K562 (cell line): Measurements from ENCODE around the gene WIF1. TPM values are rescaled to one million over a fixed set of nuclear protein-coding genes. Genes with fewer than 3 reads are reported as not detected.

Experiments
- ATAC-seq: fragments of 200-7000 bp; cut with Tn5 transposase; 3 replicates; pipeline ENCODE4 v1.9.1; 2020; ENCODE audit warnings: moderate library complexity
- BruUV-seq: library from RNA; stranded (reverse); fragments of 400-500 nt; replicated peaks from 2 replicates; lab custom pipeline; 2021; lab: Mats Ljungman, UMichigan
- CTCF ChIA-PET: fragments of 300-600 bp; formaldehyde crosslinking; extraction: SDS; loops from one replicate; lab custom pipeline; 2021; ENCODE audit warnings: low intra/inter-chr PET ratio; lab: Yijun Ruan, JAX
- POLR2A ChIA-PET: fragments of 300-600, 350-650 bp; sonication (Branson Sonifier 250); formaldehyde crosslinking; extraction: SDS; loops from one replicate; lab custom pipeline; 2021; ENCODE audit warnings: antibody characterized with exemption, inconsistent platforms; lab: Yijun Ruan, JAX
- DNase-seq, 4 experiments: peaks; one replicate each; pipeline versions ENCODE4 v3.0.0 to v3.0.0-alpha.2; 2011 to 2018; ENCODE audit warnings: low spot score in 3 of 4, mixed read lengths in 3 of 4; ENCODE audit errors: extremely low read depth in 1 of 4
- FAIRE-seq: peaks from 2 replicates; lab custom pipeline; 2011; peaks lifted over from hg19 to GRCh38; lab: Jason Lieb, UNC
- H2AFZ ChIP-seq: 2 replicates; pipeline ENCODE4 v1.6.0; 2011; ENCODE audit warnings: low read depth, low read length, control low read depth, inconsistent platforms
- H3K27ac ChIP-seq: fragments of 200-600 bp; 3 replicates; pipeline ENCODE4 v1.8.0; 2011; ENCODE audit warnings: low read depth, mild to moderate bottlenecking, control low read depth, inconsistent platforms, low read length, moderate library complexity, mixed read lengths; ENCODE audit errors: extremely low read depth
- H3K27me3 ChIP-seq, 2 experiments: fragments of 300-600 bp in 1 of 2; 2 replicates in 1 of 2; 3 replicates in 1 of 2; pipeline versions ENCODE4 v1.6.0 to v1.8.0; 2011; ENCODE audit warnings: inconsistent platforms in 2 of 2, low read length in 2 of 2, mild to moderate bottlenecking in 1 of 2, mixed read lengths in 1 of 2, moderate library complexity in 1 of 2; ENCODE audit not compliant: control insufficient read depth in 2 of 2, insufficient read depth in 2 of 2
- H3K36me3 ChIP-seq: fragments of 300-600 bp; 3 replicates; pipeline ENCODE4 v1.8.0; 2011; ENCODE audit warnings: mild to moderate bottlenecking, low read length, inconsistent platforms; ENCODE audit not compliant: control insufficient read depth, insufficient read depth
- H3K4me1 ChIP-seq, 2 experiments: fragments of 200-600 bp in 1 of 2; replicated peaks in 1 of 2; 2 replicates in 1 of 2; 3 replicates in 1 of 2; pipeline versions ENCODE4 v1.5.1 to v1.8.0; 2011; ENCODE audit warnings: inconsistent platforms in 2 of 2, low read length in 2 of 2, mild to moderate bottlenecking in 1 of 2, mixed read lengths in 1 of 2, moderate library complexity in 1 of 2; ENCODE audit not compliant: control insufficient read depth in 2 of 2, insufficient read depth in 2 of 2
- H3K4me2 ChIP-seq: 2 replicates; pipeline ENCODE4 v1.6.1; 2011; ENCODE audit warnings: low read length, control low read depth, inconsistent platforms, mixed read lengths; ENCODE audit not compliant: insufficient read depth
- H3K4me3 ChIP-seq: fragments of 200-600 bp; sonication (generic), shearing (Covaris generic); 2 replicates; pipeline ENCODE4 v1.5.1; 2016; ENCODE audit warnings: control low read depth, inconsistent platforms
- H3K79me2 ChIP-seq: fragments of 200-600 bp; 3 replicates; pipeline ENCODE4 v1.8.0; 2011; ENCODE audit warnings: low read length, inconsistent platforms; ENCODE audit not compliant: control insufficient read depth, insufficient read depth
- H3K9ac ChIP-seq, 2 experiments: 2 replicates each; pipeline versions ENCODE4 v1.6.0 to v1.6.1; 2011; ENCODE audit warnings: low read depth in 2 of 2, low read length in 2 of 2, control low read depth in 1 of 2, inconsistent platforms in 1 of 2, mild to moderate bottlenecking in 1 of 2, mixed read lengths in 1 of 2; ENCODE audit not compliant: insufficient read depth in 1 of 2
- H3K9me1 ChIP-seq: one replicate; pipeline ENCODE4 v1.6.0; 2011; ENCODE audit warnings: inconsistent platforms, mild to moderate bottlenecking, low read length, moderate library complexity; ENCODE audit not compliant: control insufficient read depth, insufficient read depth
- H3K9me3 ChIP-seq: replicated peaks from 2 replicates; pipeline ENCODE4 v1.5.1; 2011; ENCODE audit warnings: low read depth, low read length, inconsistent platforms; ENCODE audit not compliant: control insufficient read depth, insufficient read depth
- H4K20me1 ChIP-seq: replicated peaks from 2 replicates; pipeline ENCODE4 v1.6.1; 2011; ENCODE audit warnings: low read length, inconsistent platforms, mixed read lengths; ENCODE audit not compliant: control insufficient read depth, insufficient read depth
- BACH1 ChIP-seq: fragments of 200-800 bp; sonication (Bioruptor generic); IDR thresholded peaks from 2 replicates; pipeline ENCODE4 v1.6.1; 2016; ENCODE audit warnings: missing genetic modification characterization, missing compliant biosample characterization
- CREB3 ChIP-seq: fragments of 450-650 bp; conservative IDR thresholded peaks from 2 replicates; pipeline ENCODE4 v1.6.1; 2016; ENCODE audit warnings: missing genetic modification characterization, low read depth, mild to moderate bottlenecking, missing compliant biosample characterization, moderate library complexity
- DDX20 ChIP-seq: fragments of 450-650 bp; IDR thresholded peaks from 2 replicates; pipeline ENCODE4 v1.6.1; 2016; ENCODE audit warnings: missing genetic modification characterization, low read depth, mild to moderate bottlenecking, missing compliant biosample characterization, moderate library complexity
- HMGXB4 ChIP-seq: sonication (generic); formaldehyde crosslinking; IDR thresholded peaks from 2 replicates; pipeline ENCODE4 v1.8.1; 2023; ENCODE audit warnings: mild to moderate bottlenecking, missing genetic modification reagents
- L3MBTL2 ChIP-seq: fragments of 450-650 bp; IDR thresholded peaks from 2 replicates; pipeline ENCODE4 v1.6.1; 2016; ENCODE audit warnings: mild to moderate bottlenecking, moderate library complexity
- PURB ChIP-seq: sonication (generic); formaldehyde crosslinking; IDR thresholded peaks from 2 replicates; pipeline ENCODE4 v1.9.0; 2021; ENCODE audit warnings: low read depth, mild to moderate bottlenecking, missing genetic modification reagents
- SOX6 ChIP-seq: fragments of 450-650 bp; IDR thresholded peaks from 2 replicates; pipeline ENCODE4 v1.6.1; 2014; ENCODE audit warnings: mild to moderate bottlenecking
- SRSF9 ChIP-seq: fragments of 200-400 bp; formaldehyde crosslinking; IDR thresholded peaks from 2 replicates; pipeline ENCODE4 v1.6.1; 2017; ENCODE audit warnings: low read depth, low read length, borderline replicate concordance
- ZNF146 ChIP-seq: IDR thresholded peaks from one replicate; pipeline ENCODE4 v1.6.1; 2018; ENCODE audit warnings: missing compliant biosample characterization; ENCODE audit not compliant: unreplicated experiment
- ZSCAN29 ChIP-seq: fragments of 450-650 bp; IDR thresholded peaks from 2 replicates; pipeline ENCODE4 v1.6.1; 2017
- ZSCAN32 ChIP-seq: fragments of 450-650 bp; formaldehyde crosslinking; IDR thresholded peaks from 2 replicates; pipeline ENCODE4 v1.4.0; 2020; ENCODE audit warnings: mild to moderate bottlenecking, moderate library complexity
- in situ Hi-C: fragments of 300-500 bp; cut with MboI; formaldehyde crosslinking; loops from 4 replicates; pipeline ENCODE4 v1.15.0; 2018; ENCODE audit warnings: inconsistent platforms, mixed read lengths
- intact Hi-C: fragments of 100-400 bp; cut with micrococcal nuclease; formaldehyde crosslinking; loops from 2 replicates; pipeline ENCODE4 v1.14.2; 2022
- polyA plus RNA-seq, 8 experiments: library from polyadenylated mRNA; depleted of rRNA in 4 of 8; stranded (reverse) in 5 of 8; unstranded in 3 of 8; fragments of >200 nt; fragmentation: Nextera tagmentation in 2 of 8; fragmentation: Illumina TruSeq in 1 of 8; extraction: Ambion mirVana in 2 of 8; extraction: Trizol in 1 of 8; gene quantifications; 2 replicates each; pipeline versions ENCODE4 v1.2.1 to v1.2.3, GENCODE V29; 2011 to 2014; ENCODE audit warnings: inconsistent platforms in 1 of 8, missing spikeins in 1 of 8
- total RNA-seq, 7 experiments: library from RNA; depleted of rRNA in 6 of 7; stranded (reverse); fragments of >200 nt in 6 of 7; fragmentation: Illumina TruSeq in 2 of 7; extraction: Trizol in 2 of 7; gene quantifications; 2 replicates each; pipeline versions ENCODE4 v1.2.1 to v1.2.3, GENCODE V29; 2011 to 2021; ENCODE audit warnings: low replicate concordance in 1 of 7

The WIF1 gene
- total and polyA plus RNA-seq, 9 of the 15 experiments (the other 6 are each of a cell fraction or from before 2014, with no cell fraction given): not detected

GRCh38 chr12:65019696-65020234 is 101.3 kb downstream of the WIF1 start (continued):
- no peak for TF ChIP-seq ZNF146 (CRISPR knock-in tag)
- TF ChIP-seq, all 486 proteins: peak for 0

GRCh38 chr12:65016881-65017650 is 104.0 kb downstream of the WIF1 start:
- no peaks in the 10 kb centered on the region for H3K36me3 ChIP-seq
- H3K9me1 ChIP-seq: no peaks in the 10 kb centered on the region
- no TSS peak for BruUV-seq
- no peak for FAIRE-seq
- H3K27ac ChIP-seq: no peak overlapping the region
- no peaks in the 10 kb centered on the region for H3K79me2 ChIP-seq
- no peak overlapping the region for H3K9ac ChIP-seq
- no peaks in the 10 kb centered on the region; a peak in 1 of 5 replicates for H3K27me3 ChIP-seq
- no peak for ATAC-seq
- CTCF ChIA-PET: no interaction called here
- DNase-seq: no peak
- H3K4me2 ChIP-seq: no peak overlapping the region
- H3K4me1 ChIP-seq: no peaks in the 10 kb centered on the region
- H4K20me1 ChIP-seq: no peaks in the 10 kb centered on the region; the same call in 1 of the 2 replicates
- H2AFZ ChIP-seq: no peak overlapping the region
- POLR2A ChIA-PET: no interaction called here
- H3K4me3 ChIP-seq: no peak overlapping the region
- intact Hi-C loops (no loop called here), in situ Hi-C loops (no loop called here)
- H3K9me3 ChIP-seq: no peaks in the 10 kb centered on the region
- TF ChIP-seq L3MBTL2 (no peak), DDX20 (tag) (no peak), ZSCAN29 (no peak), BACH1 (no peak), SRSF9 (no peak), ZSCAN32 (CRISPR knock-in tag) (no peak), PURB (no peak), HMGXB4 (CRISPR knock-in tag) (no peak), CREB3 (tag) (no peak), SOX6 (no peak)
